ENCODE measurements around the gene CHP2.

GRCh38 chr16:23786964-23787561 lies 32.2 kb downstream of the CHP2 start:
- TF ChIP-seq POLR2A (IDR thresholded peaks at IDR 0.05) = no peak
- no peak for TF ChIP-seq POLR2AphosphoS5 (IDR thresholded peaks at IDR 0.05; ENCODE audit: insufficient read depth in 1 of 2, low read depth in 1 of 2)
- TF ChIP-seq CTCF (IDR thresholded peaks at IDR 0.05) = no peak
